GM23248 (cell line): ENCODE results near the gene PINLYP. TPM values are rescaled to one million over a fixed set of nuclear protein-coding genes. Genes with fewer than 3 reads are reported as not detected.
A peak's percentile ranks its signal among the peaks of the same experiment; 100 is the strongest.
"Not testable (repeated sequence)": the region's sequence is repeated elsewhere in the genome, so short reads cannot be mapped to it uniquely, and the experiment has no call there.

Experiments
- DNase-seq: peaks from one replicate; pipeline ENCODE4 v3.0.0-alpha.2; 2015
- H2AFZ ChIP-seq: fragments of 200-600 bp; sonication (generic); 2 replicates; pipeline ENCODE4 v1.6.1; 2016; ENCODE audit warnings: antibody characterized with exemption
- H3F3A ChIP-seq: fragments of 200-600 bp; sonication (generic); 2 replicates; pipeline ENCODE4 v1.6.1; 2016; ENCODE audit warnings: mild to moderate bottlenecking, antibody characterized with exemption, mixed run types; ENCODE audit not compliant: insufficient read depth
- H3K27ac ChIP-seq: fragments of 200-600 bp; sonication (generic); 2 replicates; pipeline ENCODE4 v1.5.1; 2016; ENCODE audit warnings: mild to moderate bottlenecking
- H3K27me3 ChIP-seq: fragments of 200-600 bp; sonication (generic); replicated peaks from 2 replicates; pipeline ENCODE4 v1.6.1; 2016; ENCODE audit warnings: mild to moderate bottlenecking; ENCODE audit not compliant: insufficient read depth
- H3K36me3 ChIP-seq: fragments of 200-600 bp; sonication (generic); 2 replicates; pipeline ENCODE4 v1.6.1; 2016; ENCODE audit warnings: low read depth, mild to moderate bottlenecking
- H3K4me1 ChIP-seq: fragments of 200-600 bp; sonication (generic); 2 replicates; pipeline ENCODE4 v1.6.1; 2016; ENCODE audit warnings: mild to moderate bottlenecking; ENCODE audit not compliant: insufficient read depth
- H3K4me2 ChIP-seq: fragments of 200-600 bp; sonication (generic); one replicate; pipeline ENCODE4 v1.6.1; 2016; ENCODE audit warnings: mild to moderate bottlenecking; ENCODE audit not compliant: unreplicated experiment
- H3K4me3 ChIP-seq: fragments of 200-600 bp; sonication (generic); 2 replicates; pipeline ENCODE4 v1.5.1; 2016; ENCODE audit warnings: mild to moderate bottlenecking
- H3K79me2 ChIP-seq: fragments of 200-600 bp; sonication (generic); 2 replicates; pipeline ENCODE4 v1.6.1; 2016; ENCODE audit warnings: mild to moderate bottlenecking; ENCODE audit not compliant: insufficient read depth
- H3K9ac ChIP-seq: fragments of 200-600 bp; sonication (generic); 2 replicates; pipeline ENCODE4 v1.6.1; 2016; ENCODE audit warnings: mild to moderate bottlenecking
- H3K9me2 ChIP-seq: fragments of 200-600 bp; sonication (generic); 2 replicates; pipeline ENCODE4 v1.6.1; 2016; ENCODE audit warnings: mixed run types, mild to moderate bottlenecking, moderate library complexity; ENCODE audit not compliant: insufficient read depth
- H3K9me3 ChIP-seq: fragments of 200-600 bp; sonication (generic); one replicate; pipeline ENCODE4 v1.6.1; 2017; ENCODE audit warnings: low read depth
- H4K20me1 ChIP-seq: fragments of 200-600 bp; sonication (generic); 2 replicates; pipeline ENCODE4 v1.6.0; 2016; ENCODE audit not compliant: insufficient read depth
- EZH2 ChIP-seq: fragments of 200-600 bp; sonication (generic); IDR thresholded peaks from 2 replicates; pipeline ENCODE4 v1.6.1; 2018; ENCODE audit warnings: antibody characterized with exemption, mild to moderate bottlenecking; ENCODE audit not compliant: insufficient read depth, poor library complexity, severe bottlenecking
- EZH2phosphoT487 ChIP-seq: fragments of 200-600 bp; sonication (generic); IDR thresholded peaks from 2 replicates; pipeline ENCODE4 v1.6.1; 2018; ENCODE audit warnings: antibody characterized with exemption, moderate library complexity, mild to moderate bottlenecking, low read depth; ENCODE audit not compliant: insufficient read depth
- WGBS, 2 experiments: methylation state at CpG; one replicate each; pipeline ENCODE4 v1.1.6; 2015 to 2017; ENCODE audit warnings: low lambda C conversion rate in 2 of 2, low coverage in 1 of 2; ENCODE audit errors: missing lambda C conversion rate in 2 of 2; 5-methylcytosine and 5-hydroxymethylcytosine counted together
- in situ Hi-C: fragments of 300-500 bp; cut with MboI; formaldehyde crosslinking; loops from 2 replicates; pipeline ENCODE4 v1.15.0; 2020
- polyA plus RNA-seq: library from polyadenylated mRNA; unstranded; fragments of >200 nt; fragmentation: Nextera tagmentation; extraction: Ambion mirVana; gene quantifications from 2 replicates; pipeline ENCODE4 v1.2.1, GENCODE V29; 2016
- total RNA-seq: library from RNA; depleted of rRNA; stranded (reverse); fragments of >200 nt; shearing (Covaris generic); gene quantifications from 2 replicates; pipeline ENCODE4 v1.2.3, GENCODE V29; 2014

Gene PINLYP
- total and polyA plus RNA-seq, 2 experiments from 2014 or later: 1.8 to 2.5 TPM

DNA sequence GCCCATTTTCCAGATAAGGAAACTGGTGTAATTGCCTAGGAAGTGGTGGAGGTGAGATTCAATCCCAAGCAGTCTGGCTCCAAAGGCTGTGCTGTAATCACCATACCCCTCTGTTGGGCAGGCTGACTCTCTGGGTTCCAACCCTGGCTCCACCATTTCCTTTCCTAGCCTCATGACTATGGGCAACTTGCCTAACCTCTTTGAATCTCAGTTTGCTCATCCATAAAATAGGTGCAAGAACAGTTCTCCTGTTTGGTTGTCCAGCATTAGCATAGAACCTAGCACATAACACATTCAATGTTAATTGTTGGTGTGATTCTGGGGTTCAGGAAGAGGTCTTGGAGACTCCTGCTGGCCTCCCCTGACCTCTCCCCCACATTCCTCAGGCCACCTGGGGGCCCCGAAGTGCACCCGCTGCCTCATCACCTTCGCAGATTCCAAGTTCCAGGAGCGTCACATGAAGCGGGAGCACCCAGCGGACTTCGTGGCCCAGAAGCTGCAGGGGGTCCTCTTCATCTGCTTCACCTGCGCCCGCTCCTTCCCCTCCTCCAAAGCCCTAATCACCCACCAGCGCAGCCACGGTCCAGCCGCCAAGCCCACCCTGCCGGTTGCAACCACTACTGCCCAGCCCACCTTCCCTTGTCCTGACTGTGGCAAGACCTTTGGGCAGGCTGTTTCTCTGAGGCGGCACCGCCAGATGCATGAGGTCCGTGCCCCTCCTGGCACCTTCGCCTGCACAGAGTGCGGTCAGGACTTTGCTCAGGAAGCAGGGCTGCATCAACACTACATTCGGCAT is 23.0 kb downstream of the PINLYP start:
- in situ Hi-C loops: no loop called here
- peaks cover 58% of the 10 kb centered on the region for H3K79me2 ChIP-seq
- no peaks in the 10 kb centered on the region for H4K20me1 ChIP-seq
- H3K9ac ChIP-seq: peak overlapping the region; percentile 97
- no peaks in the 10 kb centered on the region for H3K9me2 ChIP-seq
- H3K9me3 ChIP-seq: no peaks in the 10 kb centered on the region
- peaks cover 4% of the 10 kb centered on the region; the same call in 1 of the 2 replicates for H3K36me3 ChIP-seq
- no peak overlapping the region for H3K27ac ChIP-seq
- H3F3A ChIP-seq: peaks cover 4% of the 10 kb centered on the region; the same call in 1 of the 2 replicates
- 89 to 93% methylated on average over 19 of the region's 19 CpGs for WGBS, 2 experiments
- TF ChIP-seq EZH2phosphoT487 (no peak), EZH2 (no peak)
- no peaks in the 10 kb centered on the region for H3K27me3 ChIP-seq
- peaks cover 21% of the 10 kb centered on the region for H3K4me1 ChIP-seq
- H3K4me2 ChIP-seq: peak overlapping the region; percentile 91
- DNase-seq: no peak
- no peak overlapping the region for H2AFZ ChIP-seq
- H3K4me3 ChIP-seq: 0 out of 2 replicates have a peak overlapping the region, but pooled peaks have one; percentile 96

GRCh38 chr19:43599635-43600295 is 24.2 kb downstream of the PINLYP start:
- H3K4me3 ChIP-seq: no peak overlapping the region
- in situ Hi-C loops: no loop called here
- H3F3A ChIP-seq: peaks cover 4% of the 10 kb centered on the region; the same call in 1 of the 2 replicates
- no peaks in the 10 kb centered on the region for H4K20me1 ChIP-seq
- no peak for DNase-seq
- H3K27me3 ChIP-seq: no peaks in the 10 kb centered on the region
- peaks cover 46% of the 10 kb centered on the region for H3K79me2 ChIP-seq
- WGBS, 2 experiments: 80 to 82% methylated on average over 4 of the region's 4 CpGs
- H2AFZ ChIP-seq: no peak overlapping the region
- H3K36me3 ChIP-seq: peaks cover 4% of the 10 kb centered on the region; the same call in 1 of the 2 replicates
- no peak overlapping the region for H3K4me2 ChIP-seq
- no peak overlapping the region for H3K9ac ChIP-seq
- H3K9me2 ChIP-seq: no peaks in the 10 kb centered on the region
- H3K9me3 ChIP-seq: no peaks in the 10 kb centered on the region
- TF ChIP-seq EZH2phosphoT487 (no peak), EZH2 (no peak)
- H3K27ac ChIP-seq: no peak overlapping the region
- H3K4me1 ChIP-seq: peaks cover 13% of the 10 kb centered on the region

GRCh38 chr19:43600326-43600725 is 24.7 kb downstream of the PINLYP start:
- H2AFZ ChIP-seq, H4K20me1 ChIP-seq, H3K36me3 ChIP-seq, DNase-seq, H3K9me3 ChIP-seq, H3K9me2 ChIP-seq, H3K4me3 ChIP-seq, H3K27me3 ChIP-seq, H3K27ac ChIP-seq, in situ Hi-C loops, H3K4me2 ChIP-seq, H3F3A ChIP-seq, H3K9ac ChIP-seq: not testable (repeated sequence)
- peaks cover 13% of the 10 kb centered on the region for H3K4me1 ChIP-seq
- 64 to 72% methylated on average over 5 of the region's 5 CpGs for WGBS, 2 experiments
- H3K79me2 ChIP-seq: peaks cover 41% of the 10 kb centered on the region

- Histone ChIP-seq H3K4me2 (no peak overlapping the region), H3K27ac (no peak overlapping the region), H4K20me1 (no peaks in the 10 kb centered on the region), H3F3A (no peaks in the 10 kb centered on the region), H3K4me3 (no peak overlapping the region), H3K27me3 (no peaks in the 10 kb centered on the region), H3K36me3 (peaks cover 4% of the 10 kb centered on the region; the same call in 1 of the 2 replicates), H3K9ac (no peak overlapping the region), H2AFZ (no peak overlapping the region), H3K4me1 (no peaks in the 10 kb centered on the region), H3K9me2 (no peaks in the 10 kb centered on the region), H3K9me3 (no peaks in the 10 kb centered on the region), H3K79me2 (peaks cover 9% of the 10 kb centered on the region; the same call in 1 of the 2 replicates)
- whole genome bisulfite sequencing, 2 experiments: 79 to 82% methylated on average over 7 of the region's 7 CpGs
- no peak for DNase-seq
- TF ChIP-seq EZH2phosphoT487 (no peak), EZH2 (no peak)
- in situ Hi-C loops: no loop called here
Observed at GRCh38 chr19:43605875-43606568, 30.4 kb downstream of the PINLYP start.
